ENCODE results near the gene MACF1. TPM values are rescaled to one million over a fixed set of nuclear protein-coding genes. Genes with fewer than 3 reads are reported as not detected.

The MACF1 gene
- total RNA-seq, 4 donors from 2014 or later = 230 to 378 (median 300) TPM

GRCh38 chr1:39431927-39432326 lies 227.4 kb downstream of the MACF1 start:
- DNase-seq (ENCODE audit: low spot score) = no peak
- no peak for TF ChIP-seq CTCF (IDR thresholded peaks at IDR 0.05)
- no peak for ATAC-seq (ENCODE audit: low FRiP score)

GRCh38 chr1:39434797-39435395 lies 230.4 kb downstream of the MACF1 start:
- ATAC-seq (ENCODE audit: low FRiP score) (no peak), DNase-seq (ENCODE audit: low spot score) (no peak)
- TF ChIP-seq CTCF (IDR thresholded peaks at IDR 0.05) = no peak

- TF ChIP-seq CTCF (IDR thresholded peaks at IDR 0.05) = no peak
- ATAC-seq (ENCODE audit: low FRiP score) (no peak), DNase-seq (ENCODE audit: low spot score) (no peak)
These were observed 231.1 kb downstream of the MACF1 start for GRCh38 chr1:39435597-39435996.

GRCh38 chr1:39436842-39437241 lies 232.3 kb downstream of the MACF1 start:
- DNase-seq (ENCODE audit: low spot score) = no peak
- ATAC-seq (ENCODE audit: low FRiP score) = no peak
- TF ChIP-seq CTCF (IDR thresholded peaks at IDR 0.05) = no peak

GRCh38 chr1:39438042-39438441 lies 233.5 kb downstream of the MACF1 start:
- no peak for TF ChIP-seq CTCF (IDR thresholded peaks at IDR 0.05)
- no peak for DNase-seq (ENCODE audit: low spot score)
- no peak for ATAC-seq (ENCODE audit: low FRiP score)

GRCh38 chr1:39440856-39441255 lies 236.4 kb downstream of the MACF1 start:
- no peak for TF ChIP-seq CTCF (IDR thresholded peaks at IDR 0.05)
- DNase-seq (ENCODE audit: low spot score) (no peak), ATAC-seq (ENCODE audit: low FRiP score) (no peak)

- DNase-seq (ENCODE audit: low spot score) (no peak), ATAC-seq (ENCODE audit: low FRiP score) (no peak)
- TF ChIP-seq CTCF (IDR thresholded peaks at IDR 0.05) = no peak
These were observed 237.3 kb downstream of the MACF1 start for GRCh38 chr1:39441797-39442196.
